Skin of body (tissue), 2 donors: ENCODE measurements around the gene PGAP1. TPM values are rescaled to one million over a fixed set of nuclear protein-coding genes. Genes with fewer than 3 reads are reported as not detected.
"Not testable (repeated sequence)": the region's sequence is repeated elsewhere in the genome, so short reads cannot be mapped to it uniquely, and the experiment has no call there.

Source experiments
- DNase-seq: peaks from one replicate; lab custom pipeline; 2025; lab: John Stamatoyannopoulos, UW
- total RNA-seq: library from RNA; depleted of rRNA; stranded (reverse); fragments of >200 nt; gene quantifications from one replicate; pipeline ENCODE4 v1.2.3, GENCODE V29; 2014

PGAP1 gene
- total RNA-seq, 1 donor from 2014 or later = 31.5 TPM

DNA sequence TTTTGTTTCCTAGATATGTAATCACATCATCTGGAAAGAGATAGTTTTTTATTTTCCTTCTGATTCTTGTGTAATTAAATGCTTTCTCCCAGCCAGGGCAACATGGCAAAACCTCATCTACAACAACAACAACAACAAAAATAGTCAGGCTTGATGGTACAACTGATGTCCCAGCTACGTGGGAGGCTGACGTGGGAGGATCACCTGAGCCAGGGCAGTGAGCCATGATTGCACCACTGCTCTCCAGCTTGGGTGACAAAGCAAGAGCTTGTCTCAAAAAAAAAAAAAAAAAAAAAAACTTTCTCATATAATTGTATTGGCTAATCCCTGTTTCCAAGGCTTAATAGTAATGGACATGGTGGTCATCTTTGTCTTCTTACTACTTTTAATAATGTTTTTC lies 26.4 kb upstream of the PGAP1 start:
- no peak for DNase-seq

DNA sequence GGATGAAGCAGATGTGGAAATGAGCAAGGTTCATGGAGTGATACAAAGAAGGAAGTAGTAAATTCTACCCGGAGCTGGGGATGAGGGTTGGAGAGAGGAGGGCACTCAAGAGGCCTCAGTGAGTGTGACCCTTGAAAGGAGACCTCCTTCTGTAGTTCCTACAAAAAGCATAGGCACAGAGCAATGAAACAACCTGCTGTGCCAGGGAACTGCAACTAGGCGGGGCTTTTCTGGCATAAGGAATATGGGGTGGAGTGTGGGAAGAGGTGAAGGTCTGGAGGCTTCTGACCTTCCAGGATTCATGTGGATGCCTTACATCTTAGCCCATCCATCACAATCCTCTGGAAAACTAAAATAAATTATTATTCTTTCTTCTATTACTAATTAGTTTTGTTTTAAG lies 25.5 kb upstream of the PGAP1 start:
- no peak for DNase-seq

DNA sequence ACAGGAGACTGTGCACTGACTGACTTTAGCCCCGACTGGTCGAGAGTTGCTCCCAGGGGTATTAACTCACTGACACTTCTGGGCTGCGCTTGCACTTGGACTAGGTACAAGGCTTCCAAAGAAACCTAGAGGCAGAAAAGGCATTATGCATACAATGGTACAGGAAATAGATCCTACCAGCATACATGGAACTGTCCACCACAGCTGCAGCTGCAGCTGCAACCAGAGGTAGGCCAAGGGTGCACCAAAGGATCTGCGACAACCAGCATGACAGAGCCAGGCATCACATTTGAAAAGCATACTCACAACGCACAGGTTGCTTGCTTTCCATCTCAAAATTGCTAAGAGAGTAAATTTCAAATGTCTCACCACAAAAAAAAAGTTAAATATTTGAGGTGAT lies 22.6 kb upstream of the PGAP1 start:
- DNase-seq = no peak

DNA sequence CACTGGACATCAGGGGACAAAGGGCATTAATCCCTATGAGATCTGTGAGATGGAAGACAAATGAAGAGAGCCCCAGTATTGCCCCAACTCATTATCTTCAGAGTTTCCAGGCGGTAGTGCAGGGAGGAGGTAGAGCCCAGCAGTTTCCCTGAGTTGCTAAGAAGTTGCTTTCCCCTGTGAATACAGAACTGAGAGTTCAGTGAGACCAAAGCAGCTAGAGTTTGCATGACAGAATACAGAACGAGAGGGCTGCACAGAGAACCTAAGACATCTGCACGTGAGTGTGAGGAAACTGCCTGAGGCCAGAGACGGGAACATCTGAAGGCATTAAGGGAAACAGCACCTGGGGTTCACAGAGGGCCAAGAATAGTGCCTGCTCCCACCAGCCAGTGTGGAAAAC lies 18.1 kb upstream of the PGAP1 start:
- DNase-seq = no peak

DNA sequence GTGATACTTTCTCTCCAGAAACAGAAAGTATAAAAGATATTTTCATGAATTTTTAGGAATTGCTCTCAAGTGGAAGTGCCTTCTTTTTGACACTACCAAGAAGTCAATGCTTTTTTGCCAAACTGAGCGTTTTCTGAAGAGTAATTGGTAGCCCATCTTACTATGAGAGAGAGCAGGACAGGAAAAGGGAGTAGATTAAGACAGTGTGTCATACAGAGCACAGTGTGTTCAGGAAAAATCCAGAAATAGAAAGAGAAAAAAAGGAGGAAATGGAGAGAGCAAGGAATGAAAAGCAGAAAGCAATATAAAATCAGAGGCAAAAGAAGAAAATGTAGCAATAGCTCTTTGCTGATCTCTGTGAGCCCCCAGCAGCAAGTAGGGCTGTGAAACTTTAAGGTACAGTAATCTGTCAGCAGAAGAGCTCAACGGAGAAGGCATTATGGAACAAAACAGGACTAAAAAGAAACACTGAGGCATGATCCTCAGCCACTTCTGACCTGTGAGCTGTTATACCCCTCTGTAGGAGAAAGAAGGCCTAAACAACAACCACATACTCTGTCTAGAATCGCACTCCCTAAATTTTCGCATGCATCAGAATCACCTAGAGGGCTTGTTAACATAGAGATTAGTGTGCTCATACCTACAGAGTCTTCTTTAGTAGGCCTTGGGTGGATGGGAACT lies 15.0 kb upstream of the PGAP1 start:
- no peak for DNase-seq

DNA sequence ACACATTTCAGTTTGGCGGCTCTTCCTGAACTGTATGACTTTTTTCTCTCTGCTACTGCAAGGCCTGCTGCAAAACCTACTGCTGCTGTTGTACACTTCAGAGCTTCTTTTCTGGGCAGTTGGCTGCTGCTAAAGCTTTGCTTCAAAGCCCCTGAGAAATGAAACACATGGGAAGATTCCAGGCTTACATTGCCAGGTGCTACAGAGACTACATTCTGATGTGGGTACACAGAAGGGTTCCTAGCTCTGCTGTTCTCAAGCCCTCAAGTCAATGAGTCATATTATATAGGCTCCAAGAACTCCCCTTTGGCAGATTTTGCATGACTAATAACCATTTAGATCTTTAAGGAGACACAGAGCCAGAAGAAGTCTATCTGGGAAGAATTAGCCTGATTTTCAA lies 12.9 kb upstream of the PGAP1 start:
- DNase-seq = no peak

DNA sequence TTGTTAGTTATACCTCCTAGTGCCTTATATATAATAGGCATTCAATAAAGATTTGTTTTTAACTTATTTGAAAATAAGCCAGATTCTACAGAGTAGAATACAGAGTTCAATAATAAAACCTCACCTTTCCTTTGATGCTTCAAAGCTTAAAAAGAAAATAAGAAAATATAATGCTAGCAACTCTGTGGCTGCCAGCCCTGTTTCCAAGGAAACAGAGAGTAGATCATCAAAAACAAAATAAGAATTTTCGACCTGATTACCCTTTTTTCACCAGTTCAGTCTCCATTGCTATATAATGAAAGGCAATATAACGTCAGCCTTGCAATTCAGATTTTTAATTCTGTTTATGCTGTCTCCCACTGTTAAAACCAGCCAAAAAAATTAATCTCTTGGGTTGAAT lies 8.9 kb upstream of the PGAP1 start:
- DNase-seq = no peak

DNA sequence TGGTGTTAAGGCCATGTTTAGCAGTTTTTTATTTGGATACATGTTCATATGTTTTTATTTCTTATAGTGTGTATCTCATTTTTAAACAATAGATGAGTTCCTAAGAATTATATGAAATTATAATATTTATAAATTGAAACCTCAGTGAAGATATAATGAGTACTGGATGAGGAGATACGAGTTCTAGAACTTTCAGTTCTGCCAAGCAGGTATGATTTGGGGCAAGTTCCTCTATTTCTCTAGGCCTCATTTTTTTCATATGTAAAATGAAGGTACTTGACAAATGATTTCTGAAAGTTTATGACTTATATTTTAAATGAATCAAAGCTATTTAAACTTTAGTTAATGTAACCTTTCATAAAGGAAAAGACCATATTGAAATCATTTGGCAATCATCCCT lies 8.2 kb upstream of the PGAP1 start:
- DNase-seq = no peak

DNA sequence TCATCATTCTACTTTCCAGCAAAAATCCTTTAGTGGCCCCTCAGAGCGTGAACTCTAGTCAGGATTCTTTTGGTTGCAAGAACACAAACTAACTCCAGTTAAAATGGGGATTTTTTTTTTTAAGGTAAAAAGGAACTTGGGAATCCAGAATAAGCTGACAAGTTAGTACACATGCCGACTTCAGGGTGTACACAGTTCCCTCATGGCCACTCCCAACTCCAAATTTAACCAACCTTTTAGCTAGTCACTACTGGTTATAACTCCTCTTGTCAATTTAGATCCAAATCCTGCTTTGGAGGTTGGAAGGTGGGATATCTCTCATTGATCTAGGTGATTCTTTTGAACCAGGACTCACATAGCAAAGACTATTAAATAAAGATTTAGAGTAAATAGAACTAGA lies 5.0 kb upstream of the PGAP1 start:
- DNase-seq = no peak

DNA sequence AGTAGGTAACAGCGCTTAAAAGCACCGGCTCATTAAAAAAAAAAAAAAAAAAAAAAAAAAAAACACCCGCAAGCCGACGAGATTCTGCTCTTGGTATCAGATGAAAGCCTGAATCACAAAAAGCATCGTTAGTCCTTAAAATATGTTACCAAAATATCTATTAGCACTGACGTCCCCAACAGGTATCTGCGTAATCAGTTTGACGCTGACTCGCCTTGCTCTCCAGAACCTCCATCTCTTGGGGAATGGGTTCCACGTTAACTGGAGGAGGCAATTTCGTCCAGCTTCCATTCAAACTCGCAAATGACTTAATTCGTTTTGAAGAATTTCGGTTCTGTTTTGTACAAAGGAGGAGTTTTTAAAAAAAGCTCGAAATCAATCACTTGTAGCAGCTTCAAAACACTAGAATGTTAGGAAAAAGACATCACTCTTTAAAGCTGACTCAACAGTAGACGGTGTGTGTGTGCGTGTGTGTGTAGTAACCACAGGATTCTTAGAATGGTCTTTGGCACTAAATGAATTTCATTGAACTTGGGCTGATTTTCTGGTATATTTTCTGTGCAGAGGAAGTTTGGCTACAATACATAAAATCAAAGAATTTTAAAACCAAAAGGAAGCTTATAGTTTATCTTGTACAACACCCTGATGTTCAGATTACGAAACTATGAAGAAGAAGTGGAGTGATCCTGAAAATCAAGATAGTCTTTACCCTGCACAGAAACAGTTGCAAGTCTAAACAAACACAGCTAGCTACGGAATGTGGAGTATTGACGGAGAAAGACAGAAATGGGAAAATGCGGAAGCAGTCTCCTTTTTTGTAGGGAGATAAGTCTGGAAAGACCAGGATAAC lies 1.1 kb upstream of the PGAP1 start:
- DNase-seq = peak; percentile 69

DNA sequence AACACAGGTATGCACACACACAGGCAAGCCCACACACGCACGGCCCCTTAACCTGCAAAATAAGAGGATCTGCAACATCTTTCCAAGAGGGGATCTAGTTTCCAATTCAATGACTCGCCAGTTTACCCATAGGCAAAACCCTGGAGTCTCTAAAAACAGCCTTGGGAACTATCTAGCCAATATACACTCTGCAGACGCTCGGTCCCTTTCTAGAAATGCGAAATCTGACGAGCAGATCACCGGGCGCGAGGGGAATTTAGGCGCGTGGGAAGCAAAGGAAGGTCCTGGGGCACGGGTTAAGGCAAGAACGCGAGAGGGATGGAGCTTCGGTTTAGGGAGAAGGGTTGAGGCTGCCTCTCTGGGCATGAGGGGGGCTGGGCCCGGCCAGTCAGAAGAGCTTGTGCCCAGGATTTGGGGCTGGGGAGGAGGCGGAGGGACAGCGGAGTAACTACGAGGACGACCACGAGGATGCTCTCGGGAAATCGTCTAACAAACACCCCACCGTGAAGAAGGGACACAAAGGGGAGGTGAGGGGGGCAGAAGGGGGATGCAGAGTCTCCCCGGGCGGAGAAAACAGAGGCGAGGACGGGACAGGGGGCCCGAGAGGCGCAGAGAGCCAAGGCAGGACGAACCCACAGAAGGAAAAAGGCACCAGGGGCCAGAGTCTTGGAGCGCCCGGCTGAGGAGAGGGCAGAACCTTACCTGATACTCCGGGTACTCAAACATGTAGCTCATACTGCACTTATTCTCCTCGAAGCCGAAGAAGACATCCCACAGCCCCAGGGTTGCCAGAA lies 542 bp downstream of the PGAP1 start:
- no peak for DNase-seq

DNA sequence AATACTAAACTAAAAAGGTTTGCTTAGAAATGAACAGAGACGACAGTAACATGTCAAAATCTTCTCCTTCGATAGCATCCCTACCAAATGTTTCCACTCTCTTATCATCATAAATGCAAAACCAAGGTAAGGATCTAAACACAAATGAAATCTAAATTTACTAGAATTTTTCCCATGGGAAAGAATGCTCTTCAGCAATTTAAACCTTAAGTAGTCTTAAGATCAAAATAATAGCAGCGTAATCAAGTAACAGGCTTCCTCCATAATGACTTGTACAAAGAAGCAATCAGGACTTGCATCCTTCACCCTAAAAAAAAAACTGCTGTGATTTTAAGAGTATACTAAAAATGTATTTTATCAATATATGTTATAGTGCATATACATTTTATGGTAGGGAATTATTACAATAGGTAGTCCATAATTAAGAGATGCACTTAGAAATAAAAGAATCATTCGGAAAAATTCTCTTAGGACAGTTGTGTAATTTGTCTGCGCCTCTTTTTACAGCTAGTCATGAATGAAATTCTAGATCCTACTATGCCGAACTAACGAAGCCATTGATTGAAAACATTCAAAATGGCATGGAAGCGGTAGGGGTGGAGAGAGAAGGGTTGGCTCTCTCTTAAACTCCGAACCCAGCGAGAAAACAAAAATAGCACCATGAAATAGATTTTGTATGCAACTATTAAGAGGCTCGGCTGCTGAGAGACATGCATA lies 1.3 kb downstream of the PGAP1 start:
- DNase-seq = no peak

DNA sequence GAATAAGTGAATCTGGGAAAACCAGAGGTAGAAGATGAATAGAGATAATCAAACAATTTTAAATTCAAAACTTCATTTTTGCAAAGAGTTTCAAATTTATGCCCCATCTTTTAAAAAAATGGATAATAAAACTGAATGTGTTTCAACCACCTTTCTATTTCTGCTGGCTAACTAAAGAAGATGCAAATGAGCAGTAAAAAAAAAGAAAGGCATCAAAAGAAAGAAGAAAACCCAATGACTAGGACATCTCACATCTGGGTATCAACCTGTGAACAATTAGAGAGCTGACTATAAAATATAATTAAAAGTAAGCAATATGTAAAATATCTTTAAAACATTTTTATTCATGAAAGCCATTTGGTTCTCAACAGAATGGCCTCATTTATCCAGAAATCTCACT lies 2.5 kb downstream of the PGAP1 start:
- no peak for DNase-seq

DNA sequence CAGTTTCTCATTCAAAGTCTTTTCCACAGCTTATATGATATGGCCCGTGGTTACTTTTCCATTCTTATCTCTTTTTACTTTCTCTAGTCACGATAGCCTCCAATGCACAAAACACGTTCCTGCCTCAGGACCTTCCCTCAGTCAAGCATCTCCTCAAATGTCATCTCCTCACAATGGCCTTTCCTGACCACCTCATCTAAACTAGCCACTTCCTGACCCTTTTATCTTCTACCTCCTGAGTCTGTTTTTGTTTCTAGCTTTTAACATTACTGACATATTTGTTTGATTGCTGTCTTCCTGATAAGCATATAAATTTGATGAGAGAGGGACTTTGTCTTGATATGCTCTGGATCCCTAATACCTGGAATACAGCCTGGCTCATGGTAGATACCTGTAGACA lies 7.6 kb downstream of the PGAP1 start:
- no peak for DNase-seq

DNA sequence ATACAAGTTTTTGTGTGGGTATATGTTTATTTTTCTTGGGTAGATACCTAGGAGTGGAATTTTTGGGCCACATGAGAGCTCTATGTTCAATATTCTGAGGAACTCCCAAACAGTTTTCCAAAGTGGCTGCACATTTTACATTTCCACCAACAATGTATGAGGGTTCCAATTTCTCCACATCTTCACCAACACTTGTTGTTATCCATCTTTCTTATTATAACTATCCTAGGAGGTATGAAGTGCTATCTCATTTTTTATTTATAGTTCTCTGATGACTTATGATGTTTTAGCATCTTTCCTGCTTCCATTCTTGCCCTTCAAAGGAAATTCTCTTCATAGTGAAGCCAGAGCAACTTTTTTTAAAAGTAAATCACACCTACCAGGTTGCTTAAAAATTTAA lies 8.7 kb downstream of the PGAP1 start:
- no peak for DNase-seq

DNA sequence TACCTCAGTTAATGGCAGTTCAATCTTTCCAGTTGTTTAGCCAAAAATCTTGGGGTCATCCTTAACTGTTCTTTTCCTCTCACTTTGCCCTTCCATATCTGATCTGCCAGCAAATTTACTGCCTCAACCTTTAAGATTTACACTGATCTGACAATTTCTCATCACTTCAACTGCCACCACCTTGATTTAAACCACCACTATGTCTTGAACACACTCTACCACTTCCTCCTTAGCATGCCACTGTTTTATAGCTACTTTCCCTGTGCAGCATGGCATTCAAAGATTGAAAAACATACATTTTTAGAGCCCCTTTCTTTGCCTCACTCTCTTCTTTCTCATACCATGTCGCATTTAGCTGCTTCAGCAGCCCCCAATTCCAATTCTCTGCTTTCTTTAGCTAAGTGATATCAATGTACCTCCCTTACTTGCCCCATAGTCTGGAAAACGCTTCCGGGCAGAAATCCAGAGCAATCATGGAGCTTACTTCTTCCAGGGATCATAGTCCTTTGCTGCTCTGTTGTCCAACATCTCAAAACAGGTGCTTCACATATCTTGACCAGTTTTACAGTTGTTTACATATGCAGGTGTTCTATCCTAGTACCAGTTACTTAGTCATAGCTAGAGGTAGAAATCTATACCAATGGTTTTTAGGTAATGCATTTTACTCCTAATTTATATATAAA lies 10.9 kb downstream of the PGAP1 start:
- no peak for DNase-seq

DNA sequence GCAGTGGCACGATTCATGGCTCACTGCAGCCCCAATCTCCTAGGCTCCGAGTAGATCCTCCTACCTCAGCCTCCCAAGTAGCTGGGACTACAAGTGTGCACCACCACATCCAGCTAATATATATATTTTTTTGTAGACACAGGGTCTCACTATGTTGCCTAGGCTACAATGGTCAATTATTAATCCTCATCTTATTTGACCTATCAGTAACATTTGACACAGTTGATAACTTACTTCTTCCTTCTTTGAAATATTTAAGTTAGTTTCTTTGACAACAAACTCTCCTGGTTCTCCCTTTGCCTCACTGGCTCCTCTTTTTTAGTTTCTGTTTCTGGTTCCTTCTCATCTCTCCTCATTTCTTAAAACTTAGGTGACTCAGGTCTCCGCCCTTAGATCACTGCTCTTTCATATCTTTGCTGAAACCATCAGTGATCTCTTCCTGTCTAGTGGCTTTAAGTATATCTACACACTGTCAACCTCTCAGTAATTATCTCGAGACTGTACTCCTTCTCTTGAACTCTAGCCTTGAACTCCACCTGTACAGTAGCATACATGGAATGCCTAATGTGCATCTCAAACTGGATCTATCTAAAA lies 11.5 kb downstream of the PGAP1 start:
- no peak for DNase-seq

DNA sequence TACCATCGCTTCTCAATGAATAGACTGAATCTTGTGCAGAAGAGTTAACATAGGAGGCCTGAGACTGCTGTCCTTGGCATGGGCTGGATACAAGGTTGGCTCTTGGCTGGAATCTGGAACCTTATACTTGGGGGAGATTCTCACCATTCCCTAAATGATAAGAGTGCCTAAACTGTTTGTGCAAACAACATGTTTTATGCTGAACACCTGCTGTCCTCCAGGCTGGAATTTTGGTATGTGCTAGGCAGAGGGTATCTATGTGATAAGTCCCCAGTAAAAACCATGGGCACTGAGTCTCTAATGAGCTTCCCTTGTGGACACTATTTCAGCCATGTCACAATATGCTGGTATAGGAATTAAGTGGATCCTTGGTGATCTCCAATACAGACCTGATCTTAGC lies 12.8 kb downstream of the PGAP1 start:
- DNase-seq = no peak

DNA sequence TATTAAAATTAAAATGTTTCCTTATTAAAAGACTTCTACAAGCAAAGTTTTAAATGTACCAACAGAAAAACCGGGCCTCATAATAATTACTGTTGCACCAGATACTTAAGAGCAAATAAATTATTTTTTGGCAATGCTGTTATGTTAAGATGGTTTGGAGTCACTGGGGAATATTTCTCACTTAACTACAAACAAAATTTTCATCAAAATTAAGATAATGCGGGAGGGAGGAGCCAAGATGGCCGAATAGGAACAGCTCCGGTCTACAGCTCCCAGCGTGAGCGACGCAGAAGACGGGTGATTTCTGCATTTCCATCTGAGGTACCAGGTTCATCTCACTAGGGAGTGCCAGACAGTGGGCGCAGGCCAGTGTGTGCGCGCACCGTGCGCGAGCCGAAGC lies 21.1 kb downstream of the PGAP1 start:
- not testable (repeated sequence) for DNase-seq

DNA sequence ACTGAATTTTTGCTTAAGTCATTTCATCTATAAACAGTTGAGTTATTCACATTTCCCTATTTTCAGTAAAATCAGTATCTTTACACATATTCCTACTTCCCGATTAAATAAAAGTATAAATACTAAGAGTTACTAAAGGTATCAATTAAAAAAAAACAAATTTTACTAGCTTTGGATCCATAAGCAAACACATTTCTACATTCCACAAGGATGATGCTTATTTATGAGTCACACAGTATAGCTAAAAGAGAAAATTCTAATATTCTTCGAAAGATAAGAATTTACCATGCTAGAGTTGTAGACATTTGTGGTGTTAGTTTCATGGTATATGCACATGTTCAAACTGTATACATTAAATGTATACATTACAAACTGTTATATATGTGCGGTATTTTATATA lies 23.7 kb downstream of the PGAP1 start:
- DNase-seq = no peak

DNA sequence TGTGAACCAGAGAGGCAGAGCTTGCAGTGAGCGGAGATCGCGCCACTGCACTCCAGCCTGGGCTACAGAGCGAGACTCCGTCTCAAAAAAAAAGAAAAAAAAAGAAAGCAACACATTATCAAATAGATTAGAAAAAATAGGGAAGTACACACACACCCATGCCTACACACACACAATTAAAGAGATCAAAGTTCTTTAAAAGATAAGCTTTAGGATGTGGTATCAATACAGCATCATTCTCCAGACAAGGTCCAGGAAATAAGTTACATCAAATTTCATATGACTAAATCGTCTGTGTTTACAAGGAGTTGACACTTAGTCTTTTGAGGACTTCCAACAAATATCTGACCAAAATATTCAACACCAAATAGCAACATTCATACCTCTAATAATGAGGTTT lies 25.7 kb downstream of the PGAP1 start:
- no peak for DNase-seq
